Mucosa of descending colon (tissue), 3 donors: ENCODE measurements around the gene STRA6. TPM values are rescaled to one million over a fixed set of nuclear protein-coding genes. Genes with fewer than 3 reads are reported as not detected.

Experiments
- ATAC-seq: fragments of 200-7000 bp; cut with Tn5 transposase; one replicate; pipeline ENCODE4 v1.9.1; 2020; ENCODE audit warnings: mild to moderate bottlenecking, moderate library complexity
- DNase-seq, 3 donors: peaks; one replicate each; pipeline ENCODE4 v3.0.0-alpha.2; 2020
- H3K36me3 ChIP-seq: fragments of 200-600 bp; one replicate; pipeline ENCODE4 v1.8.0; 2021; ENCODE audit warnings: low read depth, mild to moderate bottlenecking
- H3K4me1 ChIP-seq: fragments of 200-600 bp; one replicate; pipeline ENCODE4 v1.8.0; 2021; ENCODE audit warnings: low read depth, mild to moderate bottlenecking
- H3K4me3 ChIP-seq: fragments of 200-600 bp; one replicate; pipeline ENCODE4 v1.8.0; 2021; ENCODE audit warnings: mild to moderate bottlenecking
- H3K9me3 ChIP-seq: fragments of 200-600 bp; one replicate; pipeline ENCODE4 v1.8.0; 2021; ENCODE audit warnings: mild to moderate bottlenecking
- intact Hi-C, 2 donors: fragments of 100-400 bp; cut with DNase I in 1 of 2; cut with micrococcal nuclease in 1 of 2; formaldehyde crosslinking; loops; one replicate each; pipeline versions ENCODE4 v1.11.0 to v1.11.1; 2022; cut with DNase I, micrococcal nuclease
- total RNA-seq, 3 donors: library from RNA; stranded (reverse); fragmentation: NEBNext Ultra II Directional in 2 of 3; extraction: Animal tissue kit (Norgen Biotek cat#: 25700) in 2 of 3; gene quantifications; one replicate each; pipeline versions ENCODE4 v1.2.1 to v1.2.4, GENCODE V29; 2021 to 2023
- TF ChIP-seq, protein P1 (sequence below): fragments of 200-600 bp; IDR thresholded peaks from one replicate; pipeline ENCODE4 v1.8.0; 2022; ENCODE audit warnings: antibody characterized with exemption, mild to moderate bottlenecking
- donor health status: DM: no; HTN: no; CAD: no; lungs with moderate emphysema.
- donor health status: DM: no; HTN: no; CAD: no.
- donor health status: DM: no; HTN: yes; CAD: no.

The STRA6 gene
- total RNA-seq, 3 donors from 2014 or later, result 0.35 TPM; not detected in 2

DNA sequence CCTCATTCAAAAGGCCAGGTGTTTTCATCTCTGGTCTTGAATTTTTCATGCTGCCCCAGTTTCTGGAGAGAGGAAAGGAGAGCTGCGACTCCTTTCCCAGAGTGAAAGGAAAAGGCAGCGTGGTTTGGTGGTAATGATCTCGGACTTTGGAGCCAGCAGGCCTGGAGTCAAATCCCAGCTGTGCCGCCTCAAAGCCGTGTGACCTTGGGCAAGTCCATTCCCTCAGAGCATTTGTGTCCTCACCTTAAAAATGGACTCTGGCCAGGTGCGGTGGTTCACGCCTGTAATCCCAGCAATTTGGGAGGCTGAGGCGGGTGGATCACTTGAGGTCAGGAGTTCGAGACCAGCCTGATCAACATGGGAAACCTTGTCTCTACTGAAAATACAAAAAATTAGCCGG lies 28.9 kb upstream of the STRA6 start:
- TF ChIP-seq, protein P1, sequence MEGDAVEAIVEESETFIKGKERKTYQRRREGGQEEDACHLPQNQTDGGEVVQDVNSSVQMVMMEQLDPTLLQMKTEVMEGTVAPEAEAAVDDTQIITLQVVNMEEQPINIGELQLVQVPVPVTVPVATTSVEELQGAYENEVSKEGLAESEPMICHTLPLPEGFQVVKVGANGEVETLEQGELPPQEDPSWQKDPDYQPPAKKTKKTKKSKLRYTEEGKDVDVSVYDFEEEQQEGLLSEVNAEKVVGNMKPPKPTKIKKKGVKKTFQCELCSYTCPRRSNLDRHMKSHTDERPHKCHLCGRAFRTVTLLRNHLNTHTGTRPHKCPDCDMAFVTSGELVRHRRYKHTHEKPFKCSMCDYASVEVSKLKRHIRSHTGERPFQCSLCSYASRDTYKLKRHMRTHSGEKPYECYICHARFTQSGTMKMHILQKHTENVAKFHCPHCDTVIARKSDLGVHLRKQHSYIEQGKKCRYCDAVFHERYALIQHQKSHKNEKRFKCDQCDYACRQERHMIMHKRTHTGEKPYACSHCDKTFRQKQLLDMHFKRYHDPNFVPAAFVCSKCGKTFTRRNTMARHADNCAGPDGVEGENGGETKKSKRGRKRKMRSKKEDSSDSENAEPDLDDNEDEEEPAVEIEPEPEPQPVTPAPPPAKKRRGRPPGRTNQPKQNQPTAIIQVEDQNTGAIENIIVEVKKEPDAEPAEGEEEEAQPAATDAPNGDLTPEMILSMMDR, result no peak
- Histone ChIP-seq H3K4me3 (no peak overlapping the region), H3K4me1 (peaks cover 17% of the 10 kb centered on the region), H3K9me3 (no peaks in the 10 kb centered on the region), H3K36me3 (no peaks in the 10 kb centered on the region)
- intact Hi-C loops, result no loop called here
- ATAC-seq (no peak), DNase-seq (no peak)

DNA sequence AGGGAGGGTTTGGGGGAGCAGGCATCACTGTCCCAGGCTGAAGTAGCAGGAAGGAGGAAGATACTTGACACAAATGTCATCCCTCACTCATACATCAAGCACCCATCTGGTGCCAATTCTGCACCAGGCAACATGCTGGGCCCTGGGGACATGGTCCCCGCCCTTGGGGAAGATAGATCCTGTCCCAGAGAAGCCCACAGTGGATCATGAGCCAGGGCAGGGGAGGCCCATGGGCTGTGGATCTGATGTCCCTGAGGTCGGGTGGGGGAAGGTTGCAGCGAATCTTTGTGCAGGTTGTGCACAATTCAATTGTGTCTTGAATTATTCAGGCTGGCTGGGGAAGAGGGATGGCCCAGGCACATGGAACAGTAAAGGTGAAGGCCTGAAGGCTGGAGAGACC lies 27.1 kb upstream of the STRA6 start:
- Histone ChIP-seq H3K4me3 (no peak overlapping the region), H3K9me3 (no peaks in the 10 kb centered on the region), H3K36me3 (no peaks in the 10 kb centered on the region), H3K4me1 (peaks cover 11% of the 10 kb centered on the region)
- intact Hi-C loops, result no loop called here
- no peak for DNase-seq
- no peak for ATAC-seq
- TF ChIP-seq, protein P1, result no peak

DNA sequence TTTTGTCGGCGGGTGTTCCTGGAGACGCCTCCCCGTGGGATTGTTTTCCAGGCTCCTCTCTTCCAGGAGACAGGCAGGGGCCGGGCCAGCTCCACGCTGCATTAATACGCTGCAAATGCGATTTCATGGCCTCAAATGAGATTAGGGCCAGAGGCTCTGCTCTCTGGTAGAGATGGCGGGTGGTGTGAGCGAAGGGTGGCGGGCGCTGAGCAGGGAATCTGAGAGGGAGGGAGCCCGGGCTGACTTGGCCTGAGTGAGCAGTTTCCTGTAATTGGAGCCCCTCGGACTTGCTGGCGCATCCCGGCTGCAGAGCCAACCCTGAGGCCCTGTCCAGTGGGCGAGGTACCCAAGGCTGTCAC lies 26.1 kb upstream of the STRA6 start:
- no peak for DNase-seq
- Histone ChIP-seq H3K4me3 (no peak overlapping the region), H3K4me1 (peaks cover 11% of the 10 kb centered on the region), H3K36me3 (no peaks in the 10 kb centered on the region), H3K9me3 (no peaks in the 10 kb centered on the region)
- peak; percentile 45 for ATAC-seq
- intact Hi-C loops, result no loop called here
- TF ChIP-seq, protein P1, result no peak

DNA sequence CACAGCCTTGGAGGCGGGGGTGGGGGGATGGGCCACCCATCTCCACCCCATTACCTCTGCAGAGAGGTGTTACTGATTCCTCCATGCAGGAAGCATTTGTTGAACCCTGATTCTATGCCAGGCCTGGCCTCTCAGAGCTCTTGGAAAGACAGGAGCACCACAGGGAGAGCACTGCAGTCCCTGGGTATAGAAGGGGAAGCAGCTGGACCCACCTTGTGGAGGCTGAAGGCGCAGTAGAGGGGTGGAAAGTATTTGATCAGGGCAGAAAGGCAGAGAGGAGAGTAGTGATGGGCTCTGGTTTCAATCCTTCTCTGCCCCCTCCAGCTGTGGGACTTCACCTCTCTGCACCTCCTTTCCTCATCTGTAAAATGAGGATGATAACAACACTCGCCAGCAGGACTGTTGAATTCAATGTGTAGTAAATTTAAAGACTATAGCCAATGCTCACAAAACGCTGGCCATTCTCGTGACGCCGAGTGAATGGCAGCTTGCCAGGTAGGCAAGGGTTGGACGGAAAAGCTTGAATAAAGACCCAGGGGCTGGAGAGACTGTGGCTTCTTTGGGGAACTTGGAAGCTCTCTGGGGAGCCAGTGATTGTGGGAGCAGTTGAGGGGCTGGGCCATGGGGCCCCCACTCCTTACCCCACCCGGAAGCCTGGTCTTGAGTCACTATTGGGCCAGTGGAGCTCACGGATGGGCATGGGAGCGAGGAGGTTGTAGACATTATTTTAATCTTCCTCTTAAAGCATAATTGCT lies 25.6 kb upstream of the STRA6 start:
- Histone ChIP-seq H3K36me3 (no peaks in the 10 kb centered on the region), H3K4me1 (peaks cover 11% of the 10 kb centered on the region), H3K9me3 (no peaks in the 10 kb centered on the region), H3K4me3 (no peak overlapping the region)
- DNase-seq (peak in 2 of 3 donors; percentile 75 to 76), ATAC-seq (peak; percentile 52)
- intact Hi-C loops, result no loop called here
- TF ChIP-seq, protein P1, result no peak

DNA sequence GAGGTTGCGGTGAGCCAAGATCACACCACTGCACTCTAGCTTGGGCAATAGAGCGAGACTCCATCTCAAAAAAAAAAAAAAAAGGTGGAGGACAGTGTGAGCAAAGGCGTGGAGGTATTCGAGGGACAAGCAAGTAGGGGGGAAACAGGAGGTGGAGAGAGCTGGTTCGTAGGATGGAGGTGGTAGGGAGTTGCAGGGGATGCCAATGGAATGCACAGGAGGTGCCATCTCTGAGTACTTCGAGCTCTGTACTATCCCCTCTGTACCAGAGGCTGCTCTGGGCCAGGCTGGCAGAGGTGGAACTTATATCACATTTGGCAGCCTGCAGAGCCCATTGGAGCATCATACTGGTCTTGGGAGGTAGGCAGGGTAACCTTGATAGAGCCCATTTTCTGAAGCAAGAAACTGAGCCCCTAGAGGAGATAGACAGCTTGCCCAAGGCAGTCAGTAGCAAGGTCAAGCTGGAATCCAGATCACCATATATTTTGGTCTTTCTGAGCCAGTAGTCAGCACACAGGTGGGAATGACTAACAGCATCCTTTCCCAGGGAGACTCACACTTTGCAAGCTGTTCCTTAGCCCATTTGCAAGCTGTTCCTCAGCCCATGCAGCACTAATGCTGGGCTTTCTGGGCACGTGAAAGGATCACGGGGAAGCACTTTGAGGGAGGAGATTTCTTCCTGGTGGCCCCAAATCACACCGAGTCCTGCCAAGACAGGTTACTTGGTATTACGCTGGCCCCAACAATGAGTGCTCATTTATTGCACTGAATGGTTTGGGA lies 24.4 kb upstream of the STRA6 start:
- DNase-seq (no peak), ATAC-seq (no peak)
- TF ChIP-seq, protein P1, result no peak
- H3K36me3 ChIP-seq, result no peaks in the 10 kb centered on the region
- no peak overlapping the region for H3K4me3 ChIP-seq
- H3K9me3 ChIP-seq, result no peaks in the 10 kb centered on the region
- H3K4me1 ChIP-seq, result peaks cover 11% of the 10 kb centered on the region
- intact Hi-C loops, result no loop called here
